Vagina (tissue), 2 donors: ENCODE results near the gene ADM.

Source experiments
- POLR2A ChIP-seq, 2 donors: fragments of 450-650 bp; IDR thresholded peaks; one replicate each; pipeline ENCODE4 v1.6.1; 2017; ENCODE audit warnings: antibody characterized with exemption in 2 of 2, mild to moderate bottlenecking in 2 of 2, moderate library complexity in 2 of 2
- POLR2AphosphoS5 ChIP-seq, 2 donors: sonication (generic); formaldehyde crosslinking; IDR thresholded peaks; one replicate each; pipeline ENCODE4 v1.9.0; 2017; ENCODE audit warnings: antibody characterized with exemption in 2 of 2, mild to moderate bottlenecking in 2 of 2, low read depth in 1 of 2; ENCODE audit not compliant: insufficient read depth in 1 of 2
- TF ChIP-seq, protein P1 (sequence below), 3 experiments: fragments of 450-650 bp in 2 of 3; fragments of 200-600 bp in 1 of 3; sonication (generic) in 1 of 3; IDR thresholded peaks; one replicate each; pipeline ENCODE4 v1.5.1; 2017 to 2019; ENCODE audit warnings: antibody characterized with exemption in 3 of 3, mild to moderate bottlenecking in 2 of 3, moderate library complexity in 2 of 3

DNA sequence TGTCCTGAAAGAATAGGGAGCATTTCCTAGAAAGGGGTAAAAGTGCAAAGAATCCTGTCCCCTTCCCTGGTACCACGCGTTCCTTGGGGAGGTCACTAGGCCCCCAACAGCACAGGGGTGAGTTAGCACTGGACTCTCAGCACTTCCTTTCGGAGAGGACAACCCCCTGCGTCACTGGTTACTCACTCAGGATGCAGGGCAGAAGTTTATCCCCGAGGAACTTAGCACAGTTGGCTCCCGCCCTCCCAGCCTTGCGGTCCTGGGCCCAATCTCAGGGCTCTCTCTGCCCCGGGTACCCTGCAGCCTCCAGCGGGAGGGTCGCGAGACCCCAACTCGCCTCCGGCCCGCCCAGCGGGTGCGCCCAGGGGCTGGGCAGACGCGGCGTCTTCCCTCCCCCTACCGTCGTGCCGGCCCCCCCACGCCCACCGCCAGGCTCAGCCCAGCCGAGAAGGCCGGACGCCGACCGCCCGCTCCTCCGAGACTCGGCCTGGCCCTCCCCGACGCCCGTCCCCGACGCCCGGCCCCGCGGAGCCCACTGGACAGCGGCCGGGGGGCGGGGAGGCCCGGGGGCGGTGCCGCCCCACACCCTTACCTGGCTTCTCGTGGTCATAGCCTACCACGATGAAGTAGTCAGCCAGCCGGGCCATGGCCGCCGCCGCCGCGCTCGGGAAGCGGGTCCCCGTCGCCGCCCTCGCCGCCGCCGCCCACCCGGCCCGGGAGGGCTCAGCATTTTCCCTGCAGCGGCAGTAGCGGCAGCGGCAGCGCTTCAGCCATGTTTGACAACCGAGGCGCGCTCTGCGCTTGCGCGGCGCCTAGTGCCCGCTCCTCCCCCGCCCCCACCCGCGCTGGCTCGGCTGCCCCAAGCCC is 11.2 kb upstream of the ADM start, which contains the start of gene SBF2:
- TF ChIP-seq, protein P1, sequence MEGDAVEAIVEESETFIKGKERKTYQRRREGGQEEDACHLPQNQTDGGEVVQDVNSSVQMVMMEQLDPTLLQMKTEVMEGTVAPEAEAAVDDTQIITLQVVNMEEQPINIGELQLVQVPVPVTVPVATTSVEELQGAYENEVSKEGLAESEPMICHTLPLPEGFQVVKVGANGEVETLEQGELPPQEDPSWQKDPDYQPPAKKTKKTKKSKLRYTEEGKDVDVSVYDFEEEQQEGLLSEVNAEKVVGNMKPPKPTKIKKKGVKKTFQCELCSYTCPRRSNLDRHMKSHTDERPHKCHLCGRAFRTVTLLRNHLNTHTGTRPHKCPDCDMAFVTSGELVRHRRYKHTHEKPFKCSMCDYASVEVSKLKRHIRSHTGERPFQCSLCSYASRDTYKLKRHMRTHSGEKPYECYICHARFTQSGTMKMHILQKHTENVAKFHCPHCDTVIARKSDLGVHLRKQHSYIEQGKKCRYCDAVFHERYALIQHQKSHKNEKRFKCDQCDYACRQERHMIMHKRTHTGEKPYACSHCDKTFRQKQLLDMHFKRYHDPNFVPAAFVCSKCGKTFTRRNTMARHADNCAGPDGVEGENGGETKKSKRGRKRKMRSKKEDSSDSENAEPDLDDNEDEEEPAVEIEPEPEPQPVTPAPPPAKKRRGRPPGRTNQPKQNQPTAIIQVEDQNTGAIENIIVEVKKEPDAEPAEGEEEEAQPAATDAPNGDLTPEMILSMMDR (IDR thresholded peaks at IDR 0.05) = no peak
- peak in 1 of 2 donors; percentile 74 for TF ChIP-seq POLR2A (IDR thresholded peaks at IDR 0.05)
- TF ChIP-seq POLR2AphosphoS5 (IDR thresholded peaks at IDR 0.05; ENCODE audit: insufficient read depth in 1 of 2, low read depth in 1 of 2) = peak; percentile 62 to 88
